SIG-M5 (cell line): ENCODE measurements around the gene OR5K4.
"Not testable (repeated sequence)": the region's sequence is repeated elsewhere in the genome, so short reads cannot be mapped to it uniquely, and the experiment has no call there.

Experiments used
- DNase-seq: peaks from one replicate; lab custom pipeline; 2025; lab: John Stamatoyannopoulos, UW

Gene OR5K4

DNA sequence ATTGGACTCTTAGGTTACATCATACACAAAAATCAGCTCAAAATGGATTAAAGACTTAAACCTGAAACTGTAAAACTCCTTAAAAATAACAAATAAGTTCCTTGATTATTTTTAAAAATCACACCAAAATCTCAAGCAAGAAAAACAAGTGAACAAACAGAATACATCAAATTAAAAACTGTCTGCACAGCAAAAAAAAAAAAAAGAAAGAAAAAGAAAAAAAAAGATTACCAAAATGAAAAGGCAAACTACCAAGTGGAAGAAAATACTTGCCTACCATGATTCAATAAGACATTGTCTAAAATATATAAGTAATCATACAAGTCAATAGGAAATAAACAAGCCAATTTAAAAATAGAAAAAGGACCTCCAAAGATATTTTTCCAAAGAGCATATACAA lies 17.5 kb downstream of the OR5K4 start:
- DNase-seq, result no peak

DNA sequence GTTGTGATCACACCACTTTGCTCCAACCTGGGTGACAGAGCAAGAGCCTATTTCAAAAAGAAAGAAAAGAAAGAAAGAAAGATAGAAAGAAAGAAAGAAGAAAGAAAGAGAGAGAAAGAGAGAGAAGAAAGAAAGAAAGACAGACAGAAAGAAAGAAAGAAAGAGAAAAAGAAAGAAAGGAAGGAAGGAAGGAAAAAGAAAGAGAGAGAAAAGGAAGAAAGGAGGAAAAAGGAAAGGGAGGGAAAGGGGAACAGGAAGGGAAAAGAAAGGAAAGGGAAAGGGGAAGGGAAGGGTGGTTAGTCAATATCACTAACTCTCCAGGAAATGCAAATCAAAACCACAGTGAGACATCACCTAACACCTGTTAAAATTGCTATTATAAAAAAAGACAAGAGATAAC lies 18.2 kb downstream of the OR5K4 start:
- DNase-seq, result no peak

DNA sequence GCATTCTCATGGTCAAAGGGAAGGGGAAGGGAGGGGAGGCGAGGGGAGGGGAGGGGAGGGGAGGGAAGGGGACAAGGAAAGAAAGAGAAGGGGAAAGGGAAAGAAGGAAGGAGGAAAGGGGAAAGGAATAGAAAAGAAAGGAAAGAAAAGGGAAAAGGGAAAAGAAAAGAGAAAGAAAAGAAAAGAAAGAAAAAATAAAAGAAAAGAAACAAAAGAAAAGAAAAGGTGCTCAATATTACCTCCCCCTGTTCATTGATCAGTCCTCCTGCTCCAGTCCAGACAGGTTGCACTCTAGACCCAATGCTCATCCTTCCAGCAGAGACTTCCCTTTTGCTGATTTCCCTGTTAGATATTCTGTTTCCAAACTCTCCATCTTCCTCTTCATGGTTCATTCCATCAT lies 18.8 kb downstream of the OR5K4 start:
- no peak for DNase-seq

DNA sequence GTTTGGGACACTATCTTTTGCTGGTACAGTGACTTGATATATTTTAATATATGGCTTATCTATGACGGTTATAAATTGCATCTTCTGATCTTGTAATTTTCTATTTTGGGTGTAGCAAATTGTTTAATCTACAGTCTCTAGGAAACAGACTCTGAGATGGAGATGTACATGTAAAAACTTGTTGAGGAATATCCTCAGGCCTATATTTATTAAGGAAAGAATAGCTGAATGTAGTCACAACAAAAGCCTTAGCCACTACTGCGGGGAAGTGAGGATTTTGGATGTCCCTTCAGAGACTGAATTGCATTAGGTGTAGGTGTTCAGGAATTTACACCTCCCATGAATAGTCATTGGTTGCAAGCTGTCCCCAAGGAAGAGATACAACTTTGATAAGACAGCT lies 23.0 kb downstream of the OR5K4 start:
- DNase-seq, result no peak

DNA sequence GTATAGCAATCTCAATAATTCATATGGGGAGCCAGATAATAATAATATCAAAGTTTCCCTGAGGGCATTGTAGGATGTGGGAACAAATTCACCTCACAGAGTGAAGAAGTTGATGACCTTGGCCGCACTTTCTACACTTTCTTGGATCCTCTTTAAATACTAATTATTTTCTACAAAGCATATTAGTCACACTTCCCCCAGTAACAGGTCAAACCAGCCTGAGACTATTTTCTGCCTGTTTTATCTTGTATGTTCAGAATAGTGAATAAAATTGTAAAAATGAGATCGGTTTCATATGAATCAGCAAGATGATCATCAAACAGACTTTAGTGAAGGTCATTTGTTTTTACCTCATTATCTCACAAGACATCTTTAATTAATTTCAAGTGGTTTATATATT lies 34.5 kb downstream of the OR5K4 start:
- no peak for DNase-seq

DNA sequence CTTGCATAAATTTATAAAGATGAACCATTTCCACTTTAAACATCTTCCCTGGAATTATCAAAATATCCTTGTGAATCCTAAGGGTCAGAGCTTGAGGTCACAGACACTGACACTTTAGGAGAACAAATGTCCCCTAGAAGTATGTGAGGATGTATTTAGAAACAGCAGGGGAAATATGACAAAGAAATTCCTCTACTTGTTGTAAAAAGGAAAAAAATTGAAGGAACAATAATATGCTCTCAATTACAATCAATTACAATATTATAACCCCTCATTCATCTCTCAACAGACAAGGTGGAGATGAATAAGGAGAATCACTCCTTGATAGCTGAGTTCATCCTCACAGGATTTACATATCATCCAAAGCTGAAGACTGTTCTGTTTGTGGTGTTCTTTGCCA lies 36.7 kb downstream of the OR5K4 start, which contains the start of gene OR5K3:
TSS of gene OR5K3 (plus strand) at position 301 of the 400 bp plus-strand sequence. CDS start at position 301, 0 bp downstream.
- no peak for DNase-seq

DNA sequence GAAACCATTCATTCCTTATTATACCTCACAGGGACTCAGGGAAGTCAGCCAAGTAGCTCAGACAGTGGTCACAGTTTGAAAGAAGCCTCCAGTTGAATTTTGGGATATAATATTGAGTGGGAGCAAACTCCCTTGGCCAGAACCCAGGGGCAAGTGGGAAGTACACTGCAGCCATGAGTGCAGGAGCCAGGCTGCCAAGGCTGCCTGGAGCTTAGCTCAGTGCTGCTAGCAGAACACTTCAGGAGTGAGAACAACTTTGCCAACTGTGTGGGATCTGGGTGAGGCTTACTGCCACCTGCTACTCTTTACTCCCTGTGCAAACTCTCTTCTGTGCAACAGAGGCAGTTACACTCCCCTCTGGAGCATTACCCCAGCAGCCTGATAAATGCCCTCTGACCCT lies 41.4 kb downstream of the OR5K4 start:
- no peak for DNase-seq

DNA sequence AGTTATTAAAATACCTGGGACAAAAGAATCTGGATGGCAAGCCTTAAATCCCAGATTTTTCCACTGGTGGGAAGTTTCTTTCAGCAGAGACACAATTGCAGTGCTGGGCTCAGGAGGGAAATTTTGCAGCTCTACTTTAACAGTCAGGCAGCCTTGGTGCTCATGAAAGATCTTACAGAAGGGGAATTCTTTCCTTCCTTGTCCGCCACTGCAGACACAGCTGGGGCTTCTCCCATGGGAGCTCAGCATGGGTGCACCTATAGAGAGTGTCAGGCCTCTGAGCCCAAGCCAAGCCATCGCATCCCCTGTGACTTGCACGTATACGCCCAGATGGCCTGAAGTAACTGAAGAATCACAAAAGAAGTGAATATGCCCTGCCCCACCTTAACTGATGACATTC lies 42.8 kb downstream of the OR5K4 start:
- not testable (repeated sequence) for DNase-seq

DNA sequence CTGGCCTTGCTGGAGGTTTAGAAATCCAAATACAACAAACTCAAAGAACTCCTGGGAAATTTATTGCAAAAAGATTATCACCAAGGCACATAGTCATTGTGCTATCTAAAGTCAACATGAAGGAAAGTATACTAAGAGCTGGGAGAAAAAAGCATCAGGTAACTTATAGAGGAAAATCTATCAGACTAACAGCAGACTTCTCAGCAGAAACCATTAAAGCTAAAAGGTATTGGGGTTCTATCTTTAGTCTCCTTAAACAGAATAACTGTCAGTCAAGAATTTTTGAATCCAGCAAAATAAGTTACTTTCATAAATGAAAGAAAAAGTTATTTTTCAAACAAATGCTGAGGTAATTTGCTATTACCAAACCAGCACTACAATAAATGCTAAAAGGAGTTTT lies 44.9 kb downstream of the OR5K4 start:
- DNase-seq, result no peak

DNA sequence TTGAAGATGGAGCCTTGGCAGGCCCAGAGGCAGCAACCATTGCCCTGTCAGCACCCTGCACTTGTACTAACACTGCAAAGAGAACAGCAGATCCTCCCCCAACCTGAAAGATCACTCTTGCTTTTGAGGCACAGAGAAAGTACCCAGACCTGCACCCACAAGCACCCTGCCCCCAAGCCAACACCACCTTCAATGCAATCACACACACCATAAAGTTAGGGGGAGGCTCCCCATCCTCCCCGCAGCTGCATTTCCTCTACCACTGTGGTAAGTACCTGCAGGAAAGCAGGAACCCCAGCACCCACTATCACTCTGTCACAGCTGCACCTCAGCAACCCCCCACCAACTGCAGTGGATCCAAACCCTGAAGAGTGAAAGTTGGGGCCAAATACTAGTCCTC lies 48.9 kb downstream of the OR5K4 start:
- no peak for DNase-seq

DNA sequence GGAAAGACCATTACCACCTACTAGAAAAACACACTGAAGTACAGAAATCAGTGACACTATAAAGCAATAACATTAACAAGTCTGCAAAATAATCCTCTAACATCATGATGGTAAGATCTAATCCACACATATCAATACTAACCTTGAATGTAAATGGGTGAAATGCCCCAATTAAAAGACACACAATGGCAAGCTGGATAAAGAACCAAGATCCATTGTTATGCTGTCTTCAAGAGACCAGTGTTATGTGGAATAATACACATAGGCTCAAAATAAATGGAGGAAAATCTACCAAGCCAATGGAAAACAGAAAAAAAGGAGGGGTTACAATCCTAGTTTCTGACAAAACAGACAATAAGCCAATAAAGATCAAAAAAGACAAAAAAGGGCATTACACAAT lies 50.4 kb downstream of the OR5K4 start:
- no peak for DNase-seq
